ENCODE results near the gene SMIM23. TPM values are rescaled to one million over a fixed set of nuclear protein-coding genes. Genes with fewer than 3 reads are reported as not detected.

Gene SMIM23
- total RNA-seq, 1 donor, result not detected

DNA sequence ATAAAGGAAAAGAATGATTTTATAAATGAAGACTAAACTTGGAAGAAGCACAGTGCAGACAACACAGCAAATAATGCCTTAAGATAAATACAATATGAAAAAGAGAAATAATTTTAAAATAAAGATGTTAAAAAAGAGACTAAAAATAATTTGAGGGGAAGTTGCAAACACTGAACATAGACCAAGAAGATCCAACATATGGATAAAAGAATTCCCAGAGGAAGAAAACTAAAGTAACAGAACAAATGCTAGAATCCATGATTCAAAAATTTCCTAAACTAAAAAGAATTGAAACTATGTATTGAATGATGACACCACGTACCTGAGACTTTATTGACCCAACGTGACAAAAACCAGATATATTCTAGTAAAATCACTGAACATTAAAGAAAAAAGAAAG lies 18.7 kb upstream of the SMIM23 start:
- no peak overlapping the region for H3K4me3 ChIP-seq (ENCODE audit: low read depth, low read length)
- TF ChIP-seq, protein P1, sequence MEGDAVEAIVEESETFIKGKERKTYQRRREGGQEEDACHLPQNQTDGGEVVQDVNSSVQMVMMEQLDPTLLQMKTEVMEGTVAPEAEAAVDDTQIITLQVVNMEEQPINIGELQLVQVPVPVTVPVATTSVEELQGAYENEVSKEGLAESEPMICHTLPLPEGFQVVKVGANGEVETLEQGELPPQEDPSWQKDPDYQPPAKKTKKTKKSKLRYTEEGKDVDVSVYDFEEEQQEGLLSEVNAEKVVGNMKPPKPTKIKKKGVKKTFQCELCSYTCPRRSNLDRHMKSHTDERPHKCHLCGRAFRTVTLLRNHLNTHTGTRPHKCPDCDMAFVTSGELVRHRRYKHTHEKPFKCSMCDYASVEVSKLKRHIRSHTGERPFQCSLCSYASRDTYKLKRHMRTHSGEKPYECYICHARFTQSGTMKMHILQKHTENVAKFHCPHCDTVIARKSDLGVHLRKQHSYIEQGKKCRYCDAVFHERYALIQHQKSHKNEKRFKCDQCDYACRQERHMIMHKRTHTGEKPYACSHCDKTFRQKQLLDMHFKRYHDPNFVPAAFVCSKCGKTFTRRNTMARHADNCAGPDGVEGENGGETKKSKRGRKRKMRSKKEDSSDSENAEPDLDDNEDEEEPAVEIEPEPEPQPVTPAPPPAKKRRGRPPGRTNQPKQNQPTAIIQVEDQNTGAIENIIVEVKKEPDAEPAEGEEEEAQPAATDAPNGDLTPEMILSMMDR (IDR thresholded peaks at IDR 0.05; ENCODE audit: insufficient read depth, low read length), result no peak
- DNase-seq (ENCODE audit: low read depth), result no peak

DNA sequence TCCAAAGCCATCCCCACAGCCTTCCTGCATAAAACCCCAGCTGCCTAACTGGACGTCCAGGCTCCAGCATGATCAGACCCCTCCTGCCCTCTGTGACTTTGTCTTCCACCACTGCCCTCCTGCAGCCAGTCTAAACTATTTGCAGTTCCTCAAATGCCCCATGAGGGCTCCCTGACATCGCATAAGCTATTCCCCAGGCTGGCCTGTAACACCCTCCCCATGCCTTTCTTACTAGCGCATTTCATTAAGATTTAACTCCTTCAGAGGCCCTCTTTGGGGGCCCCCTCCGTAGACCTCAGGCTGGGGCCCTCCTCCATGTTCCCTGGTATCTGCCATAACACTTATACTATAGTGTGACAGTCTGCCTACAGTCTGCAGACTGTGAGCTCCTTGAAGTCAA lies 15.5 kb upstream of the SMIM23 start:
- H3K4me3 ChIP-seq (ENCODE audit: low read depth, low read length), result no peak overlapping the region
- TF ChIP-seq, protein P1 (IDR thresholded peaks at IDR 0.05; ENCODE audit: insufficient read depth, low read length), result no peak
- DNase-seq (ENCODE audit: low read depth), result no peak

DNA sequence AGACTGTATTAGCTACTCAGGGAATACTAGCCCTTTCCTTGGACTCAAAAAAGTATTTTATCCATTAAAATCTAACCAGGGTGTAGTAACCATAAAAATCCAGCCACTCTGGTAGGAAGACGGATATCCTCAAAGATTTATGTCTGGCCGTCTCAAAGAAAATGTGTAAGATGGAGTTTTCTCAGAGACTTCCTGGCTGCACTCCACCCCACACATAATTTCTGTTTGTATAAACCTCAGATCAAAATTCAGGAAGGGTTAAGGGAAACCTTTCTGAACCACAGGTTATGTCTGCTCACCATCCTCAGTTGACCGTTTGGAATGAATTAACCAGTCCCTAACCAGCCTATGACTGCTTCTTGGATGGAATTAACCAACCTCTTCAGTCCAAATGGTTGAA lies 13.8 kb upstream of the SMIM23 start:
- TF ChIP-seq, protein P1 (IDR thresholded peaks at IDR 0.05; ENCODE audit: insufficient read depth, low read length), result no peak
- no peak overlapping the region for H3K4me3 ChIP-seq (ENCODE audit: low read depth, low read length)
- DNase-seq (ENCODE audit: low read depth), result no peak

DNA sequence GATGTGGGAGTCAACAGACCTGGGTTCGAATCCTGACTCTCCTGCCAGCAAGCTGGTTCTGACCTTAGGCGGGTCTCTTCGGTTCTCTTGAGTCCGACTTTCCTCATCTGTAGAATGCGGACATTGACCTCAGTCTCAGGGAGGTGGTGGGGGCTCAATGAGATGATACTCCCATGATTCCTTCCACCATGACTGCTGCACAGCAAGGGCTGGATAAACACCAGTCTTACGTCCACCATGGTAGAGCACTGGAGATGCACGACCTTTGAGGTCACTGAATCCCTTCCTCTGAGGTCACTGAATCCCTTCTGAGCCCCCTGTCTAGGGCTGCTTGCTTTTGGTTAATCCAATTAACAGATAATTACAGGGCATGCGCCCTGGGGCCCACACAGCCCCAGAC lies 12.5 kb upstream of the SMIM23 start:
- no peak overlapping the region for H3K4me3 ChIP-seq (ENCODE audit: low read depth, low read length)
- TF ChIP-seq, protein P1 (IDR thresholded peaks at IDR 0.05; ENCODE audit: insufficient read depth, low read length), result no peak
- no peak for DNase-seq (ENCODE audit: low read depth)

DNA sequence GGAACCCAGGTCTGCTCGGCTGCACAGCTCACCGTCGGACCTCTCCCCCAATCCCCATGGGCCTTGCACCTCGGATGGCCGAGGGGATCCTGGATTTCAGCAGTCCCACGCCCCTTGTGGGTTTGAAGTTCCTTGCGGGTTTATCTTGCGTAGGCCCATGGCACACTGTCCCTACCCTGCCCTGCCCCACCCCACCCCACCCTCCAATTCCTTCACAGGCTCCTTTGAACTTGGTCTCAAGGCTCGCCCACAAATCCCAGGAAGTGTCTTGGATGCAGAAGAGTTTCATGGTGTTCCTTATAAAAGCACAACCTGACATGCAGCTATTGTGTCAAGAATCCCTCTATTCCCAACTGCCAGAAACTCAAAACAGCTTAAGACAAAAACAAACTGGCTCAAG lies 11.2 kb upstream of the SMIM23 start:
- TF ChIP-seq, protein P1 (IDR thresholded peaks at IDR 0.05; ENCODE audit: insufficient read depth, low read length), result no peak
- DNase-seq (ENCODE audit: low read depth), result no peak
- no peak overlapping the region for H3K4me3 ChIP-seq (ENCODE audit: low read depth, low read length)

DNA sequence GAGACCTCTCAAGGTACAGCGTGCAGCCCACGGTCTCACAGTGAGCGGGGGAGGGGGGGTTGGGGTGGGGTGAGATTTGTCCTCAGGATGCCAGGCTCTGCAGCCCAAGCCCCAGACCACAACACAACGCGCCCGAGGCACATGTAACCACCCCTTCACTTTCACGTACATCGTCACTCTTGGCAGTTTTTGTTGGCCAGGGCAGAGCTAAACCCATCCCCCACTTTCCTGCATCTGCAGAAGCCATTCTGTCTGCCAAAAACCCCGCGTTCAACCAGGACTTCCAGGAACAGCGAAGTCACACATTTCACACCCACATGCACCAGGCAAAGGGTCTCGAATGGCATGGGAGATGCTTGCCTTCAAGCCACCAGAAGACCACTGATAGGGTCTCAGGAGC lies 9.4 kb upstream of the SMIM23 start:
- TF ChIP-seq, protein P1 (IDR thresholded peaks at IDR 0.05; ENCODE audit: insufficient read depth, low read length), result no peak
- H3K4me3 ChIP-seq (ENCODE audit: low read depth, low read length), result no peak overlapping the region
- no peak for DNase-seq (ENCODE audit: low read depth)

All from fibroblast of the aortic adventitia (primary cell).